H9 (cell line): ENCODE results near the gene CASP5. TPM values are rescaled to one million over a fixed set of nuclear protein-coding genes. Genes with fewer than 3 reads are reported as not detected.
"Not testable (repeated sequence)": the region's sequence is repeated elsewhere in the genome, so short reads cannot be mapped to it uniquely, and the experiment has no call there.

Experiments used
- DNase-seq: peaks from one replicate; pipeline ENCODE4 v3.0.0-alpha.2; 2017
- H2AFZ ChIP-seq: one replicate; pipeline ENCODE4 v1.6.1; 2013; ENCODE audit warnings: mild to moderate bottlenecking, low read length, control low read depth, moderate library complexity
- H2AK5ac ChIP-seq: 2 replicates; pipeline ENCODE4 v1.6.1; 2013; ENCODE audit warnings: low read length, control low read depth, mixed read lengths; ENCODE audit not compliant: insufficient read length
- H2BK120ac ChIP-seq: one replicate; pipeline ENCODE4 v1.6.1; 2013; ENCODE audit warnings: low read depth, mild to moderate bottlenecking, low read length, control low read depth, inconsistent platforms; ENCODE audit not compliant: poor library complexity, severe bottlenecking
- H2BK12ac ChIP-seq: 2 replicates; pipeline ENCODE4 v1.6.1; 2013; ENCODE audit warnings: low read length, control low read depth, mixed read lengths, low read depth; ENCODE audit not compliant: insufficient read length
- H2BK15ac ChIP-seq: 2 replicates; pipeline ENCODE4 v1.6.1; 2013; ENCODE audit warnings: low read depth, low read length, control low read depth
- H2BK20ac ChIP-seq: one replicate; pipeline ENCODE4 v1.6.1; 2013; ENCODE audit warnings: low read depth, mild to moderate bottlenecking, low read length, control low read depth, inconsistent platforms; ENCODE audit not compliant: poor library complexity, severe bottlenecking
- H2BK5ac ChIP-seq: 2 replicates; pipeline ENCODE4 v1.6.1; 2013; ENCODE audit warnings: low read length, control low read depth, mixed read lengths; ENCODE audit not compliant: insufficient read length
- H3K14ac ChIP-seq: 2 replicates; pipeline ENCODE4 v1.6.1; 2013; ENCODE audit warnings: low read length, control low read depth; ENCODE audit not compliant: insufficient read depth
- H3K18ac ChIP-seq: 2 replicates; pipeline ENCODE4 v1.6.1; 2013; ENCODE audit warnings: low read depth, mild to moderate bottlenecking, mixed read lengths, low read length, control low read depth; ENCODE audit not compliant: insufficient read length
- H3K23ac ChIP-seq: 2 replicates; pipeline ENCODE4 v1.6.1; 2013; ENCODE audit warnings: low read length, control low read depth, mixed read lengths, low read depth; ENCODE audit not compliant: insufficient read length
- H3K23me2 ChIP-seq: 2 replicates; pipeline ENCODE4 v1.6.1; 2013; ENCODE audit warnings: low read depth, mild to moderate bottlenecking, mixed read lengths, low read length, control low read depth; ENCODE audit not compliant: insufficient read length, poor library complexity, severe bottlenecking
- H3K27ac ChIP-seq: 2 replicates; pipeline ENCODE4 v1.5.1; 2013; ENCODE audit warnings: low read length, control low read depth, mixed read lengths, low read depth; ENCODE audit not compliant: insufficient read length
- H3K27me3 ChIP-seq: 2 replicates; pipeline ENCODE4 v1.6.1; 2013; ENCODE audit warnings: low read length, control low read depth, inconsistent platforms; ENCODE audit not compliant: insufficient read depth
- H3K4ac ChIP-seq: 2 replicates; pipeline ENCODE4 v1.6.1; 2013; ENCODE audit warnings: low read depth, mild to moderate bottlenecking, control low read depth, inconsistent platforms, low read length, moderate library complexity
- H3K4me1 ChIP-seq: 2 replicates; pipeline ENCODE4 v1.6.1; 2013; ENCODE audit warnings: low read length, control low read depth, inconsistent platforms; ENCODE audit not compliant: insufficient read depth
- H3K4me2 ChIP-seq: 2 replicates; pipeline ENCODE4 v1.6.1; 2013; ENCODE audit warnings: low read length, control low read depth, mixed read lengths; ENCODE audit not compliant: insufficient read length, insufficient read depth
- H3K56ac ChIP-seq: 2 replicates; pipeline ENCODE4 v1.6.1; 2013; ENCODE audit warnings: low read depth, mild to moderate bottlenecking, mixed read lengths, low read length, control low read depth; ENCODE audit not compliant: insufficient read length
- H3K79me1 ChIP-seq: 2 replicates; pipeline ENCODE4 v1.6.1; 2013; ENCODE audit warnings: low read depth, mild to moderate bottlenecking, moderate library complexity, low read length, control low read depth, inconsistent platforms; ENCODE audit not compliant: insufficient read depth, poor library complexity, severe bottlenecking
- H3K79me2 ChIP-seq: 2 replicates; pipeline ENCODE4 v1.6.1; 2013; ENCODE audit warnings: low read length, control low read depth, inconsistent platforms; ENCODE audit not compliant: insufficient read depth
- H3K9ac ChIP-seq: 2 replicates; pipeline ENCODE4 v1.6.1; 2013; ENCODE audit warnings: low read length, control low read depth, mixed read lengths; ENCODE audit not compliant: insufficient read length; ENCODE audit errors: extremely low read depth
- H3K9me3 ChIP-seq: one replicate; pipeline ENCODE4 v1.6.1; 2013; ENCODE audit warnings: low read depth, low read length, inconsistent platforms; ENCODE audit not compliant: control insufficient read depth
- H3T11ph ChIP-seq: one replicate; pipeline ENCODE4 v1.6.1; 2013; ENCODE audit warnings: mild to moderate bottlenecking, low read length, control low read depth, inconsistent platforms
- H4K20me1 ChIP-seq: one replicate; pipeline ENCODE4 v1.6.1; 2013; ENCODE audit not compliant: control insufficient read depth, insufficient read length, insufficient read depth
- H4K5ac ChIP-seq: 2 replicates; pipeline ENCODE4 v1.6.1; 2013; ENCODE audit warnings: low read depth, mild to moderate bottlenecking, mixed read lengths, low read length, control low read depth; ENCODE audit not compliant: insufficient read length
- H4K8ac ChIP-seq: replicated peaks from 2 replicates; pipeline ENCODE4 v1.6.1; 2013; ENCODE audit warnings: low read length, control low read depth, mixed read lengths, low read depth; ENCODE audit not compliant: insufficient read length
- H4K91ac ChIP-seq: 2 replicates; pipeline ENCODE4 v1.6.1; 2013; ENCODE audit warnings: low read depth, mild to moderate bottlenecking, moderate library complexity, mixed read lengths, low read length, control low read depth; ENCODE audit not compliant: insufficient read length
- H3K27ac Mint-ChIP-seq, 3 experiments: 2 replicates in 2 of 3; 3 replicates in 1 of 3; pipeline ENCODE4 v1.8.0; 2020 to 2021; ENCODE audit warnings: mixed read lengths in 3 of 3, mild to moderate bottlenecking in 1 of 3, moderate library complexity in 1 of 3
- H3K27me3 Mint-ChIP-seq: 2 replicates; pipeline ENCODE4 v1.8.0; 2021; ENCODE audit warnings: low read depth, mild to moderate bottlenecking, moderate library complexity, mixed read lengths
- H3K36me3 Mint-ChIP-seq, 3 experiments: 2 replicates in 2 of 3; 3 replicates in 1 of 3; pipeline ENCODE4 v1.8.0; 2020 to 2021; ENCODE audit warnings: low read depth in 3 of 3, mixed read lengths in 3 of 3; ENCODE audit not compliant: insufficient read depth in 1 of 3
- H3K4me1 Mint-ChIP-seq, 2 experiments: 2 replicates each; pipeline ENCODE4 v1.8.0; 2020; ENCODE audit warnings: mixed read lengths in 2 of 2
- H3K4me3 Mint-ChIP-seq, 2 experiments: 2 replicates in 1 of 2; 3 replicates in 1 of 2; pipeline ENCODE4 v1.8.0; 2020 to 2021; ENCODE audit warnings: mild to moderate bottlenecking in 2 of 2, mixed read lengths in 2 of 2, moderate library complexity in 1 of 2
- H3K9me3 Mint-ChIP-seq, 2 experiments: 2 replicates in 1 of 2; 3 replicates in 1 of 2; pipeline ENCODE4 v1.8.0; 2020; ENCODE audit warnings: mild to moderate bottlenecking in 2 of 2, mixed read lengths in 2 of 2, moderate library complexity in 1 of 2
- WGBS: extraction: QIAGEN DNeasy Blood & Tissue Kit; methylation state at CpG from one replicate; pipeline ENCODE4 v1.1.7; 2013; ENCODE audit warnings: missing lambda C conversion rate, low lambda C conversion rate, mixed read lengths; ENCODE audit not compliant: insufficient read length; ENCODE audit errors: extremely low coverage; 5-methylcytosine and 5-hydroxymethylcytosine counted together
- total RNA-seq: library from RNA; stranded (reverse); gene quantifications from 2 replicates; pipeline ENCODE4 v1.2.1, GENCODE V29; 2021

CASP5 gene
- total RNA-seq, 1 experiment from 2014 or later, result not detected

GRCh38 chr11:105063245-105063941 lies 40.4 kb upstream of the CASP5 start:
- not testable (repeated sequence) for H2BK20ac ChIP-seq, H4K91ac ChIP-seq, H3K23me2 ChIP-seq, H4K20me1 ChIP-seq, H2BK120ac ChIP-seq, H2BK12ac ChIP-seq, H3K27me3 Mint-ChIP-seq, H2AK5ac ChIP-seq, H3K23ac ChIP-seq, H4K8ac ChIP-seq, H3K18ac ChIP-seq, H3K9me3 Mint-ChIP-seq, H3K9me3 ChIP-seq, H3K27me3 ChIP-seq, H3K9ac ChIP-seq, H3T11ph ChIP-seq, H3K4me3 Mint-ChIP-seq, H3K79me1 ChIP-seq, H3K4me1 ChIP-seq, H3K79me2 ChIP-seq, H3K4me2 ChIP-seq, H2BK5ac ChIP-seq, H3K27ac Mint-ChIP-seq, H3K4ac ChIP-seq, H3K27ac ChIP-seq, H2AFZ ChIP-seq, H3K4me1 Mint-ChIP-seq, H3K14ac ChIP-seq, H2BK15ac ChIP-seq, H3K56ac ChIP-seq, H4K5ac ChIP-seq, H3K36me3 Mint-ChIP-seq, DNase-seq
- no CpG with 5 or more reads among the region's 9 CpGs for WGBS
